ENCODE results near the gene AMHR2. TPM values are rescaled to one million over a fixed set of nuclear protein-coding genes. Genes with fewer than 3 reads are reported as not detected.
A peak's percentile ranks its signal among the peaks of the same experiment; 100 is the strongest.

AMHR2 gene
- total and polyA plus RNA-seq, 9 of the 15 experiments (the other 6 are each of a cell fraction or from before 2014, with no cell fraction given): 8.9 to 49.7 (median 19.3) TPM

DNA sequence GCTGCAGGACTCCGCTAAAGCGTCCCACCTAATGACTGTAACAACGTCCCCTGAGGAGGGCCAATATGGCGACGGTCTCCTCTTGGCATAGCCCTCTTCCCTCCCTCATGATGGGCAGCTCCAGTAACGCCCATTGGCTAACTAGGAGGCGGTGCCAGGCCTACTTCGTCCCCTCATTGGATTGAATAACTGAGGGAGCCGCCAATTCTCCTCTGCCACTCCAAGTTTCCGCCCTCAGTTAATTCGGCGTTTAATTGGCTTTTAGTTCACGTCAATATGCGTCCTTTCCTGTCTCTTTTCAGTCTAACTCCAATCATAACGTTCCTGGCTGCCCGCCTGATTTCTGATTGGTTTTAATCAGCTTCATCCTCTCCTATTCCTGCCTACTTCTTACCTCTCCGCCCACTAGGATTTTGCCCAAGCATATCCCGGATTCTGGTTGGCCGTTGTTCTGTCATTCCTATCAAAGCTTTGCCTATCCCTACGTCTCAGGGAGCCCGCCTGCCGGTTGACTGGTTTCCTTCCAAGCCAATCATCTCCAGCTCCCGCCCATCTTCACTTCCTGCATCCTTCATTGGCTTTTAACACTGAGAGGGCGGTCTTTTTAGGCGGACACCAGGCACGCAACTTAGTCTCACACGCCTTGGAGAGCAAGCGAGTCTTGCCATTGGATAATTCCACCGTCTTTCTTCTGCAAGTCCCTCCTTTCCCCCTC, 44.1 kb upstream of the AMHR2 start (continued):
- TF ChIP-seq, protein P1, sequence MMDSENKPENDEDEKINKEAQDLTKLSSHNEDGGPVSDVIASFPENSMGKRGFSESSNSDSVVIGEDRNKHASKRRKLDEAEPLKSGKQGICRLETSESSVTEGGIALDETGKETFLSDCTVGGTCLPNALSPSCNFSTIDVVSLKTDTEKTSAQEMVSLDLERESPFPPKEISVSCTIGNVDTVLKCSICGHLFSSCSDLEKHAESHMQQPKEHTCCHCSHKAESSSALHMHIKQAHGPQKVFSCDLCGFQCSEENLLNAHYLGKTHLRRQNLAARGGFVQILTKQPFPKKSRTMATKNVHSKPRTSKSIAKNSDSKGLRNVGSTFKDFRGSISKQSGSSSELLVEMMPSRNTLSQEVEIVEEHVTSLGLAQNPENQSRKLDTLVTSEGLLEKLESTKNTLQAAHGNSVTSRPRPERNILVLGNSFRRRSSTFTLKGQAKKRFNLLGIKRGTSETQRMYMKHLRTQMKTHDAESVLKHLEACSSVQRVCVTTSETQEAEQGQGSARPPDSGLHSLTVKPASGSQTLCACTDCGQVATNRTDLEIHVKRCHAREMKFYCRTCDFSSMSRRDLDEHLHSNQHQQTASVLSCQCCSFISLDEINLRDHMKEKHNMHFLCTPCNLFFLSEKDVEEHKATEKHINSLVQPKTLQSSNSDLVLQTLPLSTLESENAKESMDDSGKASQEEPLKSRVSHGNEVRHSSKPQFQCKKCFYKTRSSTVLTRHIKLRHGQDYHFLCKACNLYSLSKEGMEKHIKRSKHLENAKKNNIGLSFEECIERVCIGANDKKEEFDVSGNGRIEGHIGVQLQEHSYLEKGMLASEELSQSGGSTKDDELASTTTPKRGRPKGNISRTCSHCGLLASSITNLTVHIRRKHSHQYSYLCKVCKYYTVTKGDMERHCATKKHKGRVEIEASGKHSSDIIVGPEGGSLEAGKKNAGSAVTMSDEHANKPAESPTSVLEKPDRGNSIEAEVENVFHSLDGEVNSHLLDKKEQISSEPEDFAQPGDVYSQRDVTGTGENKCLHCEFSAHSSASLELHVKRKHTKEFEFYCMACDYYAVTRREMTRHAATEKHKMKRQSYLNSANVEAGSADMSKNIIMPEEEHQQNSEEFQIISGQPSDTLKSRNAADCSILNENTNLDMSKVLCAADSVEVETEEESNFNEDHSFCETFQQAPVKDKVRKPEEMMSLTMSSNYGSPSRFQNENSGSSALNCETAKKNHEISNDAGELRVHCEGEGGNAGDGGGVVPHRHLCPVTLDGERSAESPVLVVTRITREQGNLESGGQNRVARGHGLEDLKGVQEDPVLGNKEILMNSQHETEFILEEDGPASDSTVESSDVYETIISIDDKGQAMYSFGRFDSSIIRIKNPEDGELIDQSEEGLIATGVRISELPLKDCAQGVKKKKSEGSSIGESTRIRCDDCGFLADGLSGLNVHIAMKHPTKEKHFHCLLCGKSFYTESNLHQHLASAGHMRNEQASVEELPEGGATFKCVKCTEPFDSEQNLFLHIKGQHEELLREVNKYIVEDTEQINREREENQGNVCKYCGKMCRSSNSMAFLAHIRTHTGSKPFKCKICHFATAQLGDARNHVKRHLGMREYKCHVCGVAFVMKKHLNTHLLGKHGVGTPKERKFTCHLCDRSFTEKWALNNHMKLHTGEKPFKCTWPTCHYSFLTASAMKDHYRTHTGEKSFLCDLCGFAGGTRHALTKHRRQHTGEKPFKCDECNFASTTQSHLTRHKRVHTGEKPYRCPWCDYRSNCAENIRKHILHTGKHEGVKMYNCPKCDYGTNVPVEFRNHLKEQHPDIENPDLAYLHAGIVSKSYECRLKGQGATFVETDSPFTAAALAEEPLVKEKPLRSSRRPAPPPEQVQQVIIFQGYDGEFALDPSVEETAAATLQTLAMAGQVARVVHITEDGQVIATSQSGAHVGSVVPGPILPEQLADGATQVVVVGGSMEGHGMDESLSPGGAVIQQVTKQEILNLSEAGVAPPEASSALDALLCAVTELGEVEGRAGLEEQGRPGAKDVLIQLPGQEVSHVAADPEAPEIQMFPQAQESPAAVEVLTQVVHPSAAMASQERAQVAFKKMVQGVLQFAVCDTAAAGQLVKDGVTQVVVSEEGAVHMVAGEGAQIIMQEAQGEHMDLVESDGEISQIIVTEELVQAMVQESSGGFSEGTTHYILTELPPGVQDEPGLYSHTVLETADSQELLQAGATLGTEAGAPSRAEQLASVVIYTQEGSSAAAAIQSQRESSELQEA (IDR thresholded peaks at IDR 0.05; ENCODE audit: low read depth): no peak
- TF ChIP-seq, protein P2, sequence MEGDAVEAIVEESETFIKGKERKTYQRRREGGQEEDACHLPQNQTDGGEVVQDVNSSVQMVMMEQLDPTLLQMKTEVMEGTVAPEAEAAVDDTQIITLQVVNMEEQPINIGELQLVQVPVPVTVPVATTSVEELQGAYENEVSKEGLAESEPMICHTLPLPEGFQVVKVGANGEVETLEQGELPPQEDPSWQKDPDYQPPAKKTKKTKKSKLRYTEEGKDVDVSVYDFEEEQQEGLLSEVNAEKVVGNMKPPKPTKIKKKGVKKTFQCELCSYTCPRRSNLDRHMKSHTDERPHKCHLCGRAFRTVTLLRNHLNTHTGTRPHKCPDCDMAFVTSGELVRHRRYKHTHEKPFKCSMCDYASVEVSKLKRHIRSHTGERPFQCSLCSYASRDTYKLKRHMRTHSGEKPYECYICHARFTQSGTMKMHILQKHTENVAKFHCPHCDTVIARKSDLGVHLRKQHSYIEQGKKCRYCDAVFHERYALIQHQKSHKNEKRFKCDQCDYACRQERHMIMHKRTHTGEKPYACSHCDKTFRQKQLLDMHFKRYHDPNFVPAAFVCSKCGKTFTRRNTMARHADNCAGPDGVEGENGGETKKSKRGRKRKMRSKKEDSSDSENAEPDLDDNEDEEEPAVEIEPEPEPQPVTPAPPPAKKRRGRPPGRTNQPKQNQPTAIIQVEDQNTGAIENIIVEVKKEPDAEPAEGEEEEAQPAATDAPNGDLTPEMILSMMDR (IDR thresholded peaks at IDR 0.05 in 2 of 3, conservative IDR thresholded peaks at IDR 0.05 in 1 of 3; ENCODE audit: insufficient read depth in 2 of 3, low read depth in 1 of 3, low read length in 3 of 3): peak in 1 of 3 experiments; percentile 7; a peak in 1 of 6 replicates
- TF ChIP-seq POLR2H (tag; IDR thresholded peaks at IDR 0.05; ENCODE audit: low read depth) (peak; percentile 86), MYBL2 (IDR thresholded peaks at IDR 0.05; ENCODE audit: low read depth) (no peak), MYBL2 (CRISPR knock-in tag; IDR thresholded peaks at IDR 0.05; ENCODE audit: borderline replicate concordance) (no peak), ELF4 (CRISPR knock-in tag; IDR thresholded peaks at IDR 0.05) (no peak), MED1 (CRISPR knock-in tag; IDR thresholded peaks at IDR 0.05; ENCODE audit: borderline replicate concordance) (no peak), MTF1 (CRISPR knock-in tag; IDR thresholded peaks at IDR 0.05; ENCODE audit: borderline replicate concordance) (no peak), RBM39 (optimal IDR thresholded peaks at IDR 0.05; ENCODE audit: low read depth, low read length) (peak; percentile 2)
- TF ChIP-seq, protein P3, sequence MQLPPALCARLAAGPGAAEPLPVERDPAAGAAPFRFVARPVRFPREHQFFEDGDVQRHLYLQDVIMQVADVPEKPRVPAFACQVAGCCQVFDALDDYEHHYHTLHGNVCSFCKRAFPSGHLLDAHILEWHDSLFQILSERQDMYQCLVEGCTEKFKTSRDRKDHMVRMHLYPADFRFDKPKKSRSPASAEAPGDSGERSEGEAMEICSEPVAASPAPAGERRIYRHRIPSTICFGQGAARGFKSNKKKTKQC (CRISPR knock-in tag; IDR thresholded peaks at IDR 0.05): peak; percentile 80; the same call in 1 of the 2 replicates
- TF ChIP-seq, protein P4, sequence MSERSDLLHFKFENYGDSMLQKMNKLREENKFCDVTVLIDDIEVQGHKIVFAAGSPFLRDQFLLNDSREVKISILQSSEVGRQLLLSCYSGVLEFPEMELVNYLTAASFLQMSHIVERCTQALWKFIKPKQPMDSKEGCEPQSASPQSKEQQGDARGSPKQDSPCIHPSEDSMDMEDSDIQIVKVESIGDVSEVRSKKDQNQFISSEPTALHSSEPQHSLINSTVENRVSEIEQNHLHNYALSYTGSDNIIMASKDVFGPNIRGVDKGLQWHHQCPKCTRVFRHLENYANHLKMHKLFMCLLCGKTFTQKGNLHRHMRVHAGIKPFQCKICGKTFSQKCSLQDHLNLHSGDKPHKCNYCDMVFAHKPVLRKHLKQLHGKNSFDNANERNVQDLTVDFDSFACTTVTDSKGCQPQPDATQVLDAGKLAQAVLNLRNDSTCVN (CRISPR knock-in tag; IDR thresholded peaks at IDR 0.05): no peak

Data from K562 (cell line).